HepG2 (cell line): ENCODE measurements around the gene SLC25A23. TPM values are rescaled to one million over a fixed set of nuclear protein-coding genes. Genes with fewer than 3 reads are reported as not detected.

Experiments
- ATAC-seq: fragments of 200-7000 bp; cut with Tn5 transposase; 3 replicates; pipeline ENCODE4 v1.9.1; 2020; ENCODE audit warnings: mild to moderate bottlenecking, moderate library complexity
- BruUV-seq: library from RNA; stranded (reverse); fragments of 400-500 nt; replicated peaks from 2 replicates; lab custom pipeline; 2021; lab: Mats Ljungman, UMichigan
- CTCF ChIA-PET: fragments of 300-600 bp; formaldehyde crosslinking; extraction: SDS; loops from one replicate; lab custom pipeline; 2021; ENCODE audit warnings: low total read pairs, inconsistent platforms, low intra/inter-chr PET ratio; lab: Yijun Ruan, JAX
- POLR2A ChIA-PET: fragments of 350-600 bp; sonication (Branson Sonifier 250); formaldehyde crosslinking; loops from one replicate; lab custom pipeline; 2020; ENCODE audit warnings: antibody characterized with exemption, inconsistent platforms; lab: Yijun Ruan, JAX
- DNase-seq: peaks from one replicate; pipeline ENCODE4 v3.0.0-alpha.2; 2015; ENCODE audit warnings: low spot score
- FAIRE-seq: peaks from 3 replicates; lab custom pipeline; 2011; peaks lifted over from hg19 to GRCh38; lab: Jason Lieb, UNC
- H2AFZ ChIP-seq: one replicate; pipeline ENCODE4 v1.6.1; 2011; ENCODE audit warnings: low read length, inconsistent platforms
- H3K27ac ChIP-seq: fragments of 300-600 bp; 3 replicates; pipeline ENCODE4 v1.8.0; 2011; ENCODE audit warnings: mixed run types, mild to moderate bottlenecking, mixed read lengths, low read length, inconsistent platforms; ENCODE audit not compliant: insufficient read depth; ENCODE audit errors: extremely low read length
- H3K27me3 ChIP-seq, 2 experiments: fragments of 200-600 bp in 1 of 2; 2 replicates in 1 of 2; 3 replicates in 1 of 2; pipeline versions ENCODE4 v1.6.0 to v1.8.0; 2011; ENCODE audit warnings: low read length in 2 of 2, mild to moderate bottlenecking in 2 of 2, moderate library complexity in 2 of 2, inconsistent platforms in 1 of 2; ENCODE audit not compliant: insufficient read depth in 2 of 2, control insufficient read depth in 1 of 2
- H3K36me3 ChIP-seq, 2 experiments: fragments of 200-600 bp in 1 of 2; replicated peaks in 1 of 2; 2 replicates in 1 of 2; 3 replicates in 1 of 2; pipeline versions ENCODE4 v1.5.1 to v1.8.0; 2011; ENCODE audit warnings: low read length in 2 of 2, inconsistent platforms in 1 of 2; ENCODE audit not compliant: insufficient read depth in 2 of 2, control insufficient read depth in 1 of 2
- H3K4me1 ChIP-seq: 2 replicates; pipeline ENCODE4 v1.5.1; 2012; ENCODE audit warnings: low read length, inconsistent platforms; ENCODE audit not compliant: insufficient read depth
- H3K4me2 ChIP-seq: 2 replicates; pipeline ENCODE4 v1.6.0; 2011; ENCODE audit warnings: low read depth, low read length, inconsistent platforms
- H3K4me3 ChIP-seq, 3 experiments: fragments of 200-600 bp in 1 of 3; sonication (generic), shearing (Covaris generic) in 1 of 3; replicated peaks in 1 of 3; 2 replicates each; pipeline ENCODE4 v1.5.1; 2011 to 2016; ENCODE audit warnings: low read length in 3 of 3, inconsistent platforms in 2 of 3, low read depth in 2 of 3, mild to moderate bottlenecking in 2 of 3, control low read depth in 1 of 3, mixed read lengths in 1 of 3; ENCODE audit not compliant: insufficient read depth in 1 of 3
- H3K79me2 ChIP-seq: one replicate; pipeline ENCODE4 v1.6.1; 2011; ENCODE audit warnings: low read length, inconsistent platforms; ENCODE audit not compliant: insufficient read depth
- H3K9ac ChIP-seq: 2 replicates; pipeline ENCODE4 v1.6.0; 2011; ENCODE audit warnings: mild to moderate bottlenecking, low read depth, low read length, inconsistent platforms; ENCODE audit not compliant: insufficient read depth
- H3K9me3 ChIP-seq: 2 replicates; pipeline ENCODE4 v1.5.1; 2012; ENCODE audit warnings: mild to moderate bottlenecking, low read length
- H4K20me1 ChIP-seq: 2 replicates; pipeline ENCODE4 v1.6.0; 2011; ENCODE audit warnings: inconsistent platforms, mild to moderate bottlenecking, low read length, moderate library complexity; ENCODE audit not compliant: insufficient read depth
- EED ChIP-seq: sonication (generic); formaldehyde crosslinking; IDR thresholded peaks from 2 replicates; pipeline ENCODE4 v1.5.0; 2020; ENCODE audit warnings: mild to moderate bottlenecking, missing genetic modification reagents
- FOXK1 ChIP-seq: sonication (generic); formaldehyde crosslinking; IDR thresholded peaks from 2 replicates; pipeline ENCODE4 v1.4.0; 2020; ENCODE audit warnings: low read depth, missing genetic modification reagents, borderline replicate concordance
- HMGA1 ChIP-seq: sonication (generic); formaldehyde crosslinking; conservative IDR thresholded peaks from 2 replicates; pipeline ENCODE4 v1.4.0; 2020; ENCODE audit warnings: missing genetic modification reagents
- MED1 ChIP-seq: sonication (generic); formaldehyde crosslinking; IDR thresholded peaks from 2 replicates; pipeline ENCODE4 v1.4.0; 2020; ENCODE audit warnings: missing genetic modification reagents
- NONO ChIP-seq, 2 experiments: fragments of 450-650 bp in 1 of 2; sonication (generic) in 1 of 2; formaldehyde crosslinking in 1 of 2; IDR thresholded peaks in 1 of 2; conservative IDR thresholded peaks in 1 of 2; 2 replicates each; pipeline versions ENCODE4 v1.6.1 to v1.8.0; 2017 to 2022; ENCODE audit warnings: mild to moderate bottlenecking in 1 of 2, missing genetic modification reagents in 1 of 2, moderate library complexity in 1 of 2
- TBP ChIP-seq: sonication (generic); formaldehyde crosslinking; IDR thresholded peaks from 2 replicates; pipeline ENCODE4 v1.5.0; 2020; ENCODE audit warnings: missing genetic modification reagents
- U2AF1 ChIP-seq: fragments of 200-400 bp; formaldehyde crosslinking; optimal IDR thresholded peaks from 2 replicates; pipeline ENCODE3; 2017; ENCODE audit warnings: mild to moderate bottlenecking, low read depth, low read length
- YEATS4 ChIP-seq: sonication (generic); formaldehyde crosslinking; IDR thresholded peaks from 2 replicates; pipeline ENCODE4 v1.4.0; 2020; ENCODE audit warnings: missing genetic modification reagents, borderline replicate concordance
- ZBTB40 ChIP-seq, 2 experiments: fragments of 450-650 bp in 1 of 2; sonication (generic) in 1 of 2; formaldehyde crosslinking in 1 of 2; IDR thresholded peaks; 2 replicates each; pipeline versions ENCODE4 v1.6.1 to v1.8.0; 2016 to 2022; ENCODE audit warnings: antibody characterized with exemption in 1 of 2, mild to moderate bottlenecking in 1 of 2, missing genetic modification reagents in 1 of 2
- ZNF343 ChIP-seq: sonication (generic); formaldehyde crosslinking; IDR thresholded peaks from 2 replicates; pipeline ENCODE4 v1.4.0; 2020; ENCODE audit warnings: mild to moderate bottlenecking, missing genetic modification reagents
- ZNF598 ChIP-seq: sonication (generic); formaldehyde crosslinking; IDR thresholded peaks from 2 replicates; pipeline ENCODE4 v1.5.1; 2020; ENCODE audit warnings: mild to moderate bottlenecking, missing genetic modification reagents, borderline replicate concordance
- ZNF792 ChIP-seq: IDR thresholded peaks from 2 replicates; pipeline ENCODE4 v1.6.1; 2016
- WGBS: methylation state at CpG from one replicate; pipeline ENCODE4 v1.1.6; 2017; ENCODE audit warnings: low lambda C conversion rate; 5-methylcytosine and 5-hydroxymethylcytosine counted together
- in situ Hi-C: cut with HindIII; loops from 2 replicates; pipeline ENCODE4 v1.10.0; 2017; ENCODE audit warnings: low pct_unique_long_range_greater_than_20kb; ENCODE audit not compliant: extremely low pct_ligation_motif_present
- intact Hi-C: fragments of 100-400 bp; cut with micrococcal nuclease; formaldehyde crosslinking; loops from one replicate; pipeline ENCODE4 v1.10.0; 2022; ENCODE audit not compliant: unreplicated experiment
- polyA plus RNA-seq, 8 experiments: library from polyadenylated mRNA; depleted of rRNA in 3 of 8; stranded (reverse) in 7 of 8; unstranded in 1 of 8; fragments of >200 nt; fragmentation: Illumina TruSeq in 4 of 8; extraction: Trizol in 4 of 8; gene quantifications; 2 replicates each; pipeline versions ENCODE4 v1.2.1 to v1.2.3, GENCODE V29; 2011 to 2016; ENCODE audit warnings: low read depth in 4 of 8, missing spikeins in 1 of 8, mixed read lengths in 1 of 8; ENCODE audit not compliant: insufficient read depth in 1 of 8
- total RNA-seq, 5 experiments: library from RNA; depleted of rRNA; stranded (reverse); fragments of >200 nt; fragmentation: Illumina TruSeq; extraction: Trizol; gene quantifications; 2 replicates each; pipeline ENCODE4 v1.2.3, GENCODE V29; 2016; ENCODE audit warnings: low read depth in 1 of 5
- TF ChIP-seq, protein P1 (sequence below): IDR thresholded peaks from 2 replicates; pipeline ENCODE4 v1.6.1; 2016; ENCODE audit warnings: low read depth, borderline replicate concordance

The SLC25A23 gene
- total and polyA plus RNA-seq, 2 of the 13 experiments (the other 11 are each of a cell fraction or from before 2014, with no cell fraction given), result 12.4 to 15.2 TPM

DNA sequence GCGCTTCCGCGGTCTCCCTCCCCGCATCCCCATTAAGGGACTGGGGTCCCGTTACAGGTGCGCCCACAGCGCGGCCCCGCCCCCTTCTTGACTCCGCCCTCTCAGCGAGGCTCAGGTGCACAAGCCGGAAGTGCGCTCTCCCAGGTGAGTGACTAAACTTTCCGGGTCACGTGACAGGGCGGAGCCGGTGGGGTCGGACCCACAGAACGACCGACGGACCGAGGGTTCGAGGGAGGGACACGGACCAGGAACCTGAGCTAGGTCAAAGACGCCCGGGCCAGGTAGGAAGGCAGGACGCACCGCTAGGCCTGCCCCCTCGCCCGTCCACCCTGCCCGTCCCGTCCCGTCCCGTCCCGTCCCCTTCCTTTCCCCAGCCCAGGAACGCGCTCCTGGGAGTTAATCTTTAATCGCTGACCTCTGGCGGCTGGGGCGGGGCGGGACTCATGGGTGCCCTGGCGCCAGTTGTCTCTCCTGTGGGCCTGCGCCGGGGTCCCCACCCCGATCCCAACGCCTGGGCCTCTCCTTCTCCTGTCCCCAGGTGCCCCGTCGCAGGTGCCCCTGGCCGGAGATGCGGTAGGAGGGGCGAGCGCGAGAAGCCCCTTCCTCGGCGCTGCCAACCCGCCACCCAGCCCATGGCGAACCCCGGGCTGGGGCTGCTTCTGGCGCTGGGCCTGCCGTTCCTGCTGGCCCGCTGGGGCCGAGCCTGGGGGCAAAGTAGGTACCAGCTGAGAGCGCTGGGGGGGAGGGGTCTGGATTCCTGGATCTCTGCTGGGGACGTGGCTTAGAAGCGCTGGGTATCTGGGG is 4.7 kb upstream of the SLC25A23 start, which contains the start of gene CRB3:
Gene CRB3, plus strand, starts transcription at position 202 of the 804 bp plus-strand sequence. Its CDS starts 431 bp downstream, at position 633.
- peak; percentile 78 for ATAC-seq
- Histone ChIP-seq H3K9ac (peak within 1 kb of the TSS; percentile 85), H3K27ac (peak within 1 kb of the TSS; percentile 65), H3K4me1 (peaks cover 9% of the 10 kb centered on the region), H3K36me3 (no peaks in the 10 kb centered on the region; a peak in 1 of 5 replicates), H4K20me1 (no peaks in the 10 kb centered on the region), H3K4me2 (peak within 1 kb of the TSS; percentile 87), H3K79me2 (no peaks in the 10 kb centered on the region), H3K27me3 (no peaks in the 10 kb centered on the region), H3K9me3 (no peaks in the 10 kb centered on the region), H2AFZ (no peak within 1 kb of the TSS), H3K4me3 (peak within 1 kb of the TSS; percentile 81 to 91 (median 89))
- TSS peak; percentile 35 for BruUV-seq
- peak; percentile 32 for FAIRE-seq
- POLR2A ChIA-PET, result interaction anchor here (2.3 kb wide), 1 partner anchor 12 kb away, joined by 13 read pairs; no protein-coding TSS in a partner anchor
- DNase-seq, result peak; percentile 73
- CTCF ChIA-PET, result no interaction called here
- in situ Hi-C loops (no loop called here), intact Hi-C loops (no loop called here)
- 11% methylated on average over 18 of the region's 65 CpGs for WGBS
- TF ChIP-seq NONO (IDR thresholded peaks at IDR 0.05) (no peak), NONO (CRISPR knock-in tag; conservative IDR thresholded peaks at IDR 0.05) (no peak), FOXK1 (no peak; the same call in 1 of the 2 replicates), ZBTB40 (IDR thresholded peaks at IDR 0.05) (no peak), ZBTB40 (CRISPR knock-in tag; IDR thresholded peaks at IDR 0.05) (no peak; the same call in 1 of the 2 replicates), U2AF1 (no peak), ZNF343 (CRISPR knock-in tag) (peak; percentile 49; the same call in 1 of the 2 replicates), TBP (no peak), YEATS4 (CRISPR knock-in tag) (0 out of 2 replicates have a peak, but pooled peaks have one; percentile 37), ZNF792 (CRISPR knock-in tag) (no peak), MED1 (CRISPR knock-in tag) (no peak; the same call in 1 of the 2 replicates), ZNF598 (CRISPR knock-in tag) (peak; percentile 69; the same call in 1 of the 2 replicates), HMGA1 (no peak), EED (CRISPR knock-in tag) (peak; percentile 65; the same call in 1 of the 2 replicates)
- TF ChIP-seq, protein P1, sequence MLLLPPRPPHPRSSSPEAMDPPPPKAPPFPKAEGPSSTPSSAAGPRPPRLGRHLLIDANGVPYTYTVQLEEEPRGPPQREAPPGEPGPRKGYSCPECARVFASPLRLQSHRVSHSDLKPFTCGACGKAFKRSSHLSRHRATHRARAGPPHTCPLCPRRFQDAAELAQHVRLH (CRISPR knock-in tag), result no peak
